Smooth muscle cell (in vitro differentiated cells): ENCODE results near the gene C16orf74. TPM values are rescaled to one million over a fixed set of nuclear protein-coding genes. Genes with fewer than 3 reads are reported as not detected.

ENCODE experiments used
- DNase-seq: peaks from one replicate; lab custom pipeline; 2025; ENCODE audit not compliant: unreplicated experiment; lab: John Stamatoyannopoulos, UW
- H2AFZ ChIP-seq: fragments of 200-600 bp; sonication (generic); 2 replicates; pipeline ENCODE4 v1.6.0; 2016; ENCODE audit warnings: antibody characterized with exemption, low read depth, mild to moderate bottlenecking
- H3F3A ChIP-seq: fragments of 200-600 bp; sonication (generic); 2 replicates; pipeline ENCODE4 v1.6.0; 2017; ENCODE audit warnings: antibody characterized with exemption, low read depth
- H3K27ac ChIP-seq: fragments of 200-600 bp; sonication (generic); 2 replicates; pipeline ENCODE4 v1.5.1; 2016; ENCODE audit warnings: low read depth, mild to moderate bottlenecking
- H3K27me3 ChIP-seq: fragments of 200-600 bp; sonication (generic); 2 replicates; pipeline ENCODE4 v1.6.1; 2016; ENCODE audit warnings: low read depth, mild to moderate bottlenecking
- H3K36me3 ChIP-seq: fragments of 200-600 bp; sonication (generic); 2 replicates; pipeline ENCODE4 v1.5.1; 2016; ENCODE audit warnings: low read depth
- H3K4me1 ChIP-seq: fragments of 200-600 bp; sonication (generic); 2 replicates; pipeline ENCODE4 v1.5.1; 2016; ENCODE audit warnings: low read depth
- H3K4me2 ChIP-seq: fragments of 200-600 bp; sonication (generic); 2 replicates; pipeline ENCODE4 v1.6.0; 2016; ENCODE audit warnings: mild to moderate bottlenecking
- H3K4me3 ChIP-seq: fragments of 200-600 bp; sonication (generic); 2 replicates; pipeline ENCODE4 v1.5.1; 2016; ENCODE audit warnings: mild to moderate bottlenecking
- H3K79me2 ChIP-seq: fragments of 200-600 bp; sonication (generic); 2 replicates; pipeline ENCODE4 v1.6.0; 2016; ENCODE audit warnings: low read depth, mild to moderate bottlenecking
- H3K9ac ChIP-seq: fragments of 200-600 bp; sonication (generic); 2 replicates; pipeline ENCODE4 v1.6.0; 2016; ENCODE audit warnings: low read depth
- H3K9me3 ChIP-seq: fragments of 200-600 bp; sonication (generic); replicated peaks from 2 replicates; pipeline ENCODE4 v1.5.1; 2016; ENCODE audit warnings: low read depth
- H4K20me1 ChIP-seq: fragments of 200-600 bp; sonication (generic); 2 replicates; pipeline ENCODE4 v1.6.0; 2016; ENCODE audit warnings: low read depth
- CTCF ChIP-seq: fragments of 200-600 bp; sonication (generic); IDR thresholded peaks from 2 replicates; pipeline ENCODE4 v1.5.1; 2017; ENCODE audit warnings: borderline replicate concordance, mild to moderate bottlenecking, antibody characterized with exemption; ENCODE audit not compliant: insufficient read depth, poor library complexity, severe bottlenecking
- WGBS: methylation state at CpG from one replicate; pipeline ENCODE4 v1.1.7; 2016; ENCODE audit warnings: low lambda C conversion rate; 5-methylcytosine and 5-hydroxymethylcytosine counted together
- polyA plus RNA-seq: library from polyadenylated mRNA; unstranded; fragments of >200 nt; fragmentation: Nextera tagmentation; extraction: Ambion mirVana; gene quantifications from 2 replicates; pipeline ENCODE4 v1.2.1, GENCODE V29; 2016
- total RNA-seq: library from RNA; depleted of rRNA; stranded (reverse); fragments of >200 nt; gene quantifications from 2 replicates; pipeline ENCODE4 v1.2.3, GENCODE V29; 2014

Gene C16orf74
- total and polyA plus RNA-seq, 2 experiments from 2014 or later: 0.31 to 1.7 TPM

GRCh38 chr16:85751698-85752501 lies 1.0 kb upstream of the C16orf74 start:
- Histone ChIP-seq H3K4me1 (peaks cover 23% of the 10 kb centered on the region), H3F3A (no peaks in the 10 kb centered on the region), H3K9me3 (no peaks in the 10 kb centered on the region), H3K27me3 (peaks cover 26% of the 10 kb centered on the region), H4K20me1 (no peaks in the 10 kb centered on the region), H3K4me2 (peak overlapping the region; percentile 99), H3K4me3 (no peak overlapping the region), H3K9ac (no peak overlapping the region), H3K36me3 (no peaks in the 10 kb centered on the region), H2AFZ (no peak overlapping the region), H3K79me2 (no peaks in the 10 kb centered on the region), H3K27ac (no peak overlapping the region)
- WGBS: 21% methylated on average over 15 of the region's 15 CpGs
- no peak for DNase-seq
- TF ChIP-seq CTCF: no peak

GRCh38 chr16:85750146-85750826 lies 610 bp downstream of the C16orf74 start:
- H3K4me3 ChIP-seq: peak overlapping the region; percentile 63
- H3K79me2 ChIP-seq: no peaks in the 10 kb centered on the region
- no peaks in the 10 kb centered on the region for H3F3A ChIP-seq
- H3K4me1 ChIP-seq: peaks cover 31% of the 10 kb centered on the region
- H3K4me2 ChIP-seq: peak overlapping the region; percentile 99
- H3K9ac ChIP-seq: no peak overlapping the region
- no peaks in the 10 kb centered on the region for H3K9me3 ChIP-seq
- TF ChIP-seq CTCF: no peak
- H4K20me1 ChIP-seq: no peaks in the 10 kb centered on the region
- peak overlapping the region; percentile 79 for H2AFZ ChIP-seq
- H3K36me3 ChIP-seq: no peaks in the 10 kb centered on the region
- WGBS: 2% methylated on average over 40 of the region's 51 CpGs
- H3K27me3 ChIP-seq: peaks cover 26% of the 10 kb centered on the region
- no peak overlapping the region for H3K27ac ChIP-seq
- no peak for DNase-seq

GRCh38 chr16:85749771-85750145 lies 1.1 kb downstream of the C16orf74 start:
- DNase-seq: no peak
- no peaks in the 10 kb centered on the region for H3K79me2 ChIP-seq
- H3K4me2 ChIP-seq: peak overlapping the region; percentile 99
- no peaks in the 10 kb centered on the region for H3F3A ChIP-seq
- H3K36me3 ChIP-seq: no peaks in the 10 kb centered on the region
- no peaks in the 10 kb centered on the region for H3K9me3 ChIP-seq
- peaks cover 26% of the 10 kb centered on the region for H3K27me3 ChIP-seq
- no peak overlapping the region for H2AFZ ChIP-seq
- TF ChIP-seq CTCF: no peak
- H3K4me3 ChIP-seq: peak overlapping the region; percentile 63
- H3K9ac ChIP-seq: no peak overlapping the region
- no peak overlapping the region for H3K27ac ChIP-seq
- 28% methylated on average over 13 of the region's 14 CpGs for WGBS
- peaks cover 31% of the 10 kb centered on the region for H3K4me1 ChIP-seq
- no peaks in the 10 kb centered on the region for H4K20me1 ChIP-seq
